WTC11 (cell line): ENCODE results near the gene NUDCD3. TPM values are rescaled to one million over a fixed set of nuclear protein-coding genes. Genes with fewer than 3 reads are reported as not detected.

Experiments
- ATAC-seq: fragments of 200-7000 bp; cut with Tn5 transposase; 2 replicates; pipeline ENCODE4 v1.10.0; 2021; ENCODE audit warnings: mild to moderate bottlenecking, moderate library complexity
- CTCF ChIA-PET: fragments of 300-600 bp; sonication (Branson Sonifier 250); formaldehyde crosslinking; loops from one replicate; lab custom pipeline; 2021; ENCODE audit warnings: antibody characterized with exemption; lab: Charles Lee
- POLR2A ChIA-PET: fragments of 350-600 bp; sonication (Branson Sonifier 250); formaldehyde crosslinking; loops from one replicate; lab custom pipeline; 2021; ENCODE audit warnings: antibody characterized with exemption; lab: Charles Lee
- DNase-seq: peaks from one replicate; pipeline ENCODE4 v3.0.0; 2021; ENCODE audit warnings: low spot score
- H3K27ac Mint-ChIP-seq: 2 replicates; pipeline ENCODE4 v1.8.0; 2021; ENCODE audit warnings: mixed read lengths
- H3K27me3 Mint-ChIP-seq: 2 replicates; pipeline ENCODE4 v1.8.0; 2021; ENCODE audit warnings: low read depth, mild to moderate bottlenecking, moderate library complexity, mixed read lengths
- H3K36me3 Mint-ChIP-seq: 2 replicates; pipeline ENCODE4 v1.8.0; 2021; ENCODE audit warnings: mixed read lengths
- H3K4me1 Mint-ChIP-seq: 2 replicates; pipeline ENCODE4 v1.8.0; 2022; ENCODE audit warnings: mixed read lengths
- H3K4me3 Mint-ChIP-seq: 2 replicates; pipeline ENCODE4 v1.8.0; 2021; ENCODE audit warnings: mild to moderate bottlenecking, moderate library complexity, mixed read lengths
- H3K9me3 Mint-ChIP-seq: 2 replicates; pipeline ENCODE4 v1.8.0; 2021; ENCODE audit warnings: mixed read lengths
- CBFB ChIP-seq: sonication (generic); formaldehyde crosslinking; IDR thresholded peaks from 2 replicates; pipeline ENCODE4 v1.8.1; 2022; ENCODE audit warnings: mild to moderate bottlenecking, low read depth, missing genetic modification reagents
- ELF4 ChIP-seq: sonication (generic); formaldehyde crosslinking; IDR thresholded peaks from 2 replicates; pipeline ENCODE4 v1.8.1; 2022; ENCODE audit warnings: low read depth, mild to moderate bottlenecking, moderate library complexity, missing genetic modification reagents
- EMX1 ChIP-seq: fragments of 250-450 bp; sonication (Bioruptor Pico); IDR thresholded peaks from 2 replicates; pipeline ENCODE4 v1.8.0; 2021; ENCODE audit warnings: mild to moderate bottlenecking
- ESRRA ChIP-seq: sonication (generic); formaldehyde crosslinking; IDR thresholded peaks from 2 replicates; pipeline ENCODE4 v1.8.1; 2022; ENCODE audit warnings: mild to moderate bottlenecking, missing genetic modification reagents, borderline replicate concordance
- FOXP1 ChIP-seq: sonication (generic); formaldehyde crosslinking; IDR thresholded peaks from 2 replicates; pipeline ENCODE4 v1.8.0; 2022; ENCODE audit warnings: missing genetic modification reagents, mild to moderate bottlenecking, moderate library complexity, borderline replicate concordance
- JUN ChIP-seq: sonication (generic); formaldehyde crosslinking; IDR thresholded peaks from 2 replicates; pipeline ENCODE4 v1.8.0; 2023; ENCODE audit warnings: mild to moderate bottlenecking, missing genetic modification reagents
- SMAD3 ChIP-seq: sonication (generic); formaldehyde crosslinking; IDR thresholded peaks from 2 replicates; pipeline ENCODE4 v1.8.0; 2022; ENCODE audit warnings: missing genetic modification reagents, mild to moderate bottlenecking, borderline replicate concordance
- TCF7 ChIP-seq: sonication (generic); formaldehyde crosslinking; IDR thresholded peaks from 2 replicates; pipeline ENCODE4 v1.8.0; 2022; ENCODE audit warnings: mild to moderate bottlenecking, low read depth, missing genetic modification reagents, moderate library complexity
- TEAD1 ChIP-seq: sonication (generic); formaldehyde crosslinking; IDR thresholded peaks from 2 replicates; pipeline ENCODE4 v1.8.0; 2022; ENCODE audit warnings: mild to moderate bottlenecking, missing genetic modification reagents
- TP53 ChIP-seq: sonication (generic); formaldehyde crosslinking; IDR thresholded peaks from 2 replicates; pipeline ENCODE4 v1.8.1; 2023; ENCODE audit warnings: mild to moderate bottlenecking, missing genetic modification reagents
- ZNF263 ChIP-seq: sonication (generic); formaldehyde crosslinking; IDR thresholded peaks from 2 replicates; pipeline ENCODE4 v1.8.1; 2022; ENCODE audit warnings: low read depth, mild to moderate bottlenecking, moderate library complexity, missing genetic modification reagents
- ZNF396 ChIP-seq: fragments of 250-450 bp; sonication (Bioruptor Pico); IDR thresholded peaks from 2 replicates; pipeline ENCODE4 v1.8.0; 2021; ENCODE audit warnings: mild to moderate bottlenecking, moderate library complexity, borderline replicate concordance
- total RNA-seq: library from RNA; stranded (reverse); gene quantifications from 3 replicates; pipeline ENCODE4 v1.2.3, GENCODE V29; 2021
- TF ChIP-seq, protein P1 (sequence below): sonication (generic); formaldehyde crosslinking; IDR thresholded peaks from 2 replicates; pipeline ENCODE4 v1.8.0; 2022; ENCODE audit warnings: missing genetic modification reagents
- TF ChIP-seq, protein P2 (sequence below): sonication (generic); formaldehyde crosslinking; IDR thresholded peaks from 2 replicates; pipeline ENCODE4 v1.8.1; 2023; ENCODE audit warnings: mild to moderate bottlenecking, missing genetic modification reagents
- TF ChIP-seq, protein P3 (sequence below): sonication (generic); formaldehyde crosslinking; IDR thresholded peaks from 2 replicates; pipeline ENCODE4 v1.8.0; 2023; ENCODE audit warnings: missing genetic modification reagents, mild to moderate bottlenecking, borderline replicate concordance
- TF ChIP-seq, protein P4 (sequence below): fragments of 200-600 bp; IDR thresholded peaks from 2 replicates; pipeline ENCODE4 v1.8.0; 2022; ENCODE audit warnings: antibody characterized with exemption
- TF ChIP-seq, protein P5 (sequence below): fragments of 250-450 bp; sonication (Bioruptor Pico); IDR thresholded peaks from 2 replicates; pipeline ENCODE4 v1.9.0; 2021; ENCODE audit warnings: moderate library complexity, mild to moderate bottlenecking, inconsistent platforms, borderline replicate concordance
- TF ChIP-seq, protein P6 (sequence below): sonication (generic); formaldehyde crosslinking; IDR thresholded peaks from 2 replicates; pipeline ENCODE4 v1.8.0; 2022; ENCODE audit warnings: mild to moderate bottlenecking, missing genetic modification reagents
- TF ChIP-seq, protein P7 (sequence below): sonication (generic); formaldehyde crosslinking; IDR thresholded peaks from 2 replicates; pipeline ENCODE4 v1.8.0; 2022; ENCODE audit warnings: mild to moderate bottlenecking, missing genetic modification reagents
- TF ChIP-seq, protein P8 (sequence below): sonication (generic); formaldehyde crosslinking; IDR thresholded peaks from 2 replicates; pipeline ENCODE4 v1.8.0; 2023; ENCODE audit warnings: missing genetic modification reagents

NUDCD3 gene
- total RNA-seq, 1 experiment from 2014 or later, result 71.8 TPM

DNA sequence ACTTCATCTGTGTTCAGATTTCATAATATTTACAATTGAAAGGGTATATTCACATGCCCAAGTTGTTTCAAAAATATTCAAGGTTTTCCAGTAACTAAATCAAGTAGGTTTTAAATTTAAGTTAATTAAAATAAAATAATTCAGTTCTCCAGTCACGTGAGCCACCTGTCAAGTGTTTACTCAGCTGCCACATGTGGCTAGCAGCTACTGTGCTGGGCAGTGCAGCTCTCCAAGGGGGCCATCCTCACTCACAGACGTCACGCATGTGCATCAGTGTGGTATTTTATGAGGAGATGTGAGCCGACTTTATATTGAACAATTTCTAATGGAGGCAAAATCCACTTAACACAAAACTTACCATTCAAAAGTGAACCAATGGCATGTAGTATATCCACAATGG lies 95.4 kb downstream of the NUDCD3 start (continued):
- TF ChIP-seq, protein P1, sequence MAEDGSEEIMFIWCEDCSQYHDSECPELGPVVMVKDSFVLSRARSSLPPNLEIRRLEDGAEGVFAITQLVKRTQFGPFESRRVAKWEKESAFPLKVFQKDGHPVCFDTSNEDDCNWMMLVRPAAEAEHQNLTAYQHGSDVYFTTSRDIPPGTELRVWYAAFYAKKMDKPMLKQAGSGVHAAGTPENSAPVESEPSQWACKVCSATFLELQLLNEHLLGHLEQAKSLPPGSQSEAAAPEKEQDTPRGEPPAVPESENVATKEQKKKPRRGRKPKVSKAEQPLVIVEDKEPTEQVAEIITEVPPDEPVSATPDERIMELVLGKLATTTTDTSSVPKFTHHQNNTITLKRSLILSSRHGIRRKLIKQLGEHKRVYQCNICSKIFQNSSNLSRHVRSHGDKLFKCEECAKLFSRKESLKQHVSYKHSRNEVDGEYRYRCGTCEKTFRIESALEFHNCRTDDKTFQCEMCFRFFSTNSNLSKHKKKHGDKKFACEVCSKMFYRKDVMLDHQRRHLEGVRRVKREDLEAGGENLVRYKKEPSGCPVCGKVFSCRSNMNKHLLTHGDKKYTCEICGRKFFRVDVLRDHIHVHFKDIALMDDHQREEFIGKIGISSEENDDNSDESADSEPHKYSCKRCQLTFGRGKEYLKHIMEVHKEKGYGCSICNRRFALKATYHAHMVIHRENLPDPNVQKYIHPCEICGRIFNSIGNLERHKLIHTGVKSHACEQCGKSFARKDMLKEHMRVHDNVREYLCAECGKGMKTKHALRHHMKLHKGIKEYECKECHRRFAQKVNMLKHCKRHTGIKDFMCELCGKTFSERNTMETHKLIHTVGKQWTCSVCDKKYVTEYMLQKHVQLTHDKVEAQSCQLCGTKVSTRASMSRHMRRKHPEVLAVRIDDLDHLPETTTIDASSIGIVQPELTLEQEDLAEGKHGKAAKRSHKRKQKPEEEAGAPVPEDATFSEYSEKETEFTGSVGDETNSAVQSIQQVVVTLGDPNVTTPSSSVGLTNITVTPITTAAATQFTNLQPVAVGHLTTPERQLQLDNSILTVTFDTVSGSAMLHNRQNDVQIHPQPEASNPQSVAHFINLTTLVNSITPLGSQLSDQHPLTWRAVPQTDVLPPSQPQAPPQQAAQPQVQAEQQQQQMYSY, result no peak
- TF ChIP-seq TCF7 (CRISPR knock-in tag) (no peak), CBFB (CRISPR knock-in tag) (no peak), EMX1 (CRISPR knock-in tag) (no peak), ELF4 (CRISPR knock-in tag) (no peak), TEAD1 (CRISPR knock-in tag) (no peak)
- TF ChIP-seq, protein P2, sequence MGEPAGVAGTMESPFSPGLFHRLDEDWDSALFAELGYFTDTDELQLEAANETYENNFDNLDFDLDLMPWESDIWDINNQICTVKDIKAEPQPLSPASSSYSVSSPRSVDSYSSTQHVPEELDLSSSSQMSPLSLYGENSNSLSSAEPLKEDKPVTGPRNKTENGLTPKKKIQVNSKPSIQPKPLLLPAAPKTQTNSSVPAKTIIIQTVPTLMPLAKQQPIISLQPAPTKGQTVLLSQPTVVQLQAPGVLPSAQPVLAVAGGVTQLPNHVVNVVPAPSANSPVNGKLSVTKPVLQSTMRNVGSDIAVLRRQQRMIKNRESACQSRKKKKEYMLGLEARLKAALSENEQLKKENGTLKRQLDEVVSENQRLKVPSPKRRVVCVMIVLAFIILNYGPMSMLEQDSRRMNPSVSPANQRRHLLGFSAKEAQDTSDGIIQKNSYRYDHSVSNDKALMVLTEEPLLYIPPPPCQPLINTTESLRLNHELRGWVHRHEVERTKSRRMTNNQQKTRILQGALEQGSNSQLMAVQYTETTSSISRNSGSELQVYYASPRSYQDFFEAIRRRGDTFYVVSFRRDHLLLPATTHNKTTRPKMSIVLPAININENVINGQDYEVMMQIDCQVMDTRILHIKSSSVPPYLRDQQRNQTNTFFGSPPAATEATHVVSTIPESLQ (CRISPR knock-in tag), result no peak
- TF ChIP-seq, protein P3, sequence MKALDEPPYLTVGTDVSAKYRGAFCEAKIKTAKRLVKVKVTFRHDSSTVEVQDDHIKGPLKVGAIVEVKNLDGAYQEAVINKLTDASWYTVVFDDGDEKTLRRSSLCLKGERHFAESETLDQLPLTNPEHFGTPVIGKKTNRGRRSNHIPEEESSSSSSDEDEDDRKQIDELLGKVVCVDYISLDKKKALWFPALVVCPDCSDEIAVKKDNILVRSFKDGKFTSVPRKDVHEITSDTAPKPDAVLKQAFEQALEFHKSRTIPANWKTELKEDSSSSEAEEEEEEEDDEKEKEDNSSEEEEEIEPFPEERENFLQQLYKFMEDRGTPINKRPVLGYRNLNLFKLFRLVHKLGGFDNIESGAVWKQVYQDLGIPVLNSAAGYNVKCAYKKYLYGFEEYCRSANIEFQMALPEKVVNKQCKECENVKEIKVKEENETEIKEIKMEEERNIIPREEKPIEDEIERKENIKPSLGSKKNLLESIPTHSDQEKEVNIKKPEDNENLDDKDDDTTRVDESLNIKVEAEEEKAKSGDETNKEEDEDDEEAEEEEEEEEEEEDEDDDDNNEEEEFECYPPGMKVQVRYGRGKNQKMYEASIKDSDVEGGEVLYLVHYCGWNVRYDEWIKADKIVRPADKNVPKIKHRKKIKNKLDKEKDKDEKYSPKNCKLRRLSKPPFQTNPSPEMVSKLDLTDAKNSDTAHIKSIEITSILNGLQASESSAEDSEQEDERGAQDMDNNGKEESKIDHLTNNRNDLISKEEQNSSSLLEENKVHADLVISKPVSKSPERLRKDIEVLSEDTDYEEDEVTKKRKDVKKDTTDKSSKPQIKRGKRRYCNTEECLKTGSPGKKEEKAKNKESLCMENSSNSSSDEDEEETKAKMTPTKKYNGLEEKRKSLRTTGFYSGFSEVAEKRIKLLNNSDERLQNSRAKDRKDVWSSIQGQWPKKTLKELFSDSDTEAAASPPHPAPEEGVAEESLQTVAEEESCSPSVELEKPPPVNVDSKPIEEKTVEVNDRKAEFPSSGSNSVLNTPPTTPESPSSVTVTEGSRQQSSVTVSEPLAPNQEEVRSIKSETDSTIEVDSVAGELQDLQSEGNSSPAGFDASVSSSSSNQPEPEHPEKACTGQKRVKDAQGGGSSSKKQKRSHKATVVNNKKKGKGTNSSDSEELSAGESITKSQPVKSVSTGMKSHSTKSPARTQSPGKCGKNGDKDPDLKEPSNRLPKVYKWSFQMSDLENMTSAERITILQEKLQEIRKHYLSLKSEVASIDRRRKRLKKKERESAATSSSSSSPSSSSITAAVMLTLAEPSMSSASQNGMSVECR, result no peak

DNA sequence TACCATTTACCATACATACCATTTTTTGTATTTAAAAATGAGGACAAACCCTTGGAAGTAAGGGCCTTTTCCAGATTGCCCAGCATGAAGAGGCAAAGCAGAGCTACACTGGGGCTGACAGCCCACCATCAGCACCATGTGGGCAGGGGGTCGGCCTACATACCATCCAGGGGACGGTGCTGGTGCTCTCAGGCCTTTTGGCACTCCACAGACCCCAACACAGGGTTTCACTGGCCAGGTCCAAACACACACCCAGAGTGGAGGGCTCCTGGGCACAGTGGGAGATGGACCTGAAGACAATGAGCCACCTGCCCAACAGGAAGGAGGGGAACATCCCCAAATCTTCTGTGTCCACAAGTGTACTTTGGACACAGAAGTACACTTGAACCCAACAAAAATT lies 95.8 kb downstream of the NUDCD3 start:
- H3K27me3 Mint-ChIP-seq, result no peaks in the 10 kb centered on the region
- H3K9me3 Mint-ChIP-seq, result no peaks in the 10 kb centered on the region
- no peak for DNase-seq
- H3K36me3 Mint-ChIP-seq, result peaks cover 15% of the 10 kb centered on the region
- POLR2A ChIA-PET, result no interaction called here
- CTCF ChIA-PET, result interaction anchor here (1.4 kb wide), 1 partner anchor 46 kb away, joined by 3 read pairs; no protein-coding TSS in a partner anchor
- no peak for ATAC-seq
- no peak overlapping the region for H3K27ac Mint-ChIP-seq
- no peaks in the 10 kb centered on the region for H3K4me1 Mint-ChIP-seq
- H3K4me3 Mint-ChIP-seq, result no peak overlapping the region
- TF ChIP-seq EMX1 (CRISPR knock-in tag) (no peak), ZNF263 (CRISPR knock-in tag) (no peak), SMAD3 (CRISPR knock-in tag) (no peak), ESRRA (CRISPR knock-in tag) (no peak), ZNF396 (CRISPR knock-in tag) (no peak), TP53 (CRISPR knock-in tag) (no peak), FOXP1 (CRISPR knock-in tag) (no peak), JUN (CRISPR knock-in tag) (no peak)
- TF ChIP-seq, protein P4, sequence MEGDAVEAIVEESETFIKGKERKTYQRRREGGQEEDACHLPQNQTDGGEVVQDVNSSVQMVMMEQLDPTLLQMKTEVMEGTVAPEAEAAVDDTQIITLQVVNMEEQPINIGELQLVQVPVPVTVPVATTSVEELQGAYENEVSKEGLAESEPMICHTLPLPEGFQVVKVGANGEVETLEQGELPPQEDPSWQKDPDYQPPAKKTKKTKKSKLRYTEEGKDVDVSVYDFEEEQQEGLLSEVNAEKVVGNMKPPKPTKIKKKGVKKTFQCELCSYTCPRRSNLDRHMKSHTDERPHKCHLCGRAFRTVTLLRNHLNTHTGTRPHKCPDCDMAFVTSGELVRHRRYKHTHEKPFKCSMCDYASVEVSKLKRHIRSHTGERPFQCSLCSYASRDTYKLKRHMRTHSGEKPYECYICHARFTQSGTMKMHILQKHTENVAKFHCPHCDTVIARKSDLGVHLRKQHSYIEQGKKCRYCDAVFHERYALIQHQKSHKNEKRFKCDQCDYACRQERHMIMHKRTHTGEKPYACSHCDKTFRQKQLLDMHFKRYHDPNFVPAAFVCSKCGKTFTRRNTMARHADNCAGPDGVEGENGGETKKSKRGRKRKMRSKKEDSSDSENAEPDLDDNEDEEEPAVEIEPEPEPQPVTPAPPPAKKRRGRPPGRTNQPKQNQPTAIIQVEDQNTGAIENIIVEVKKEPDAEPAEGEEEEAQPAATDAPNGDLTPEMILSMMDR, result no peak
- TF ChIP-seq, protein P5, sequence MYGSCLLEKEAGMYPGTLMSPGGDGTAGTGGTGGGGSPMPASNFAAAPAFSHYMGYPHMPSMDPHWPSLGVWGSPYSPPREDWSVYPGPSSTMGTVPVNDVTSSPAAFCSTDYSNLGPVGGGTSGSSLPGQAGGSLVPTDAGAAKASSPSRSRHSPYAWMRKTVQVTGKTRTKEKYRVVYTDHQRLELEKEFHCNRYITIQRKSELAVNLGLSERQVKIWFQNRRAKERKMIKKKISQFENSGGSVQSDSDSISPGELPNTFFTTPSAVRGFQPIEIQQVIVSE (CRISPR knock-in tag), result no peak
- TF ChIP-seq, protein P6, sequence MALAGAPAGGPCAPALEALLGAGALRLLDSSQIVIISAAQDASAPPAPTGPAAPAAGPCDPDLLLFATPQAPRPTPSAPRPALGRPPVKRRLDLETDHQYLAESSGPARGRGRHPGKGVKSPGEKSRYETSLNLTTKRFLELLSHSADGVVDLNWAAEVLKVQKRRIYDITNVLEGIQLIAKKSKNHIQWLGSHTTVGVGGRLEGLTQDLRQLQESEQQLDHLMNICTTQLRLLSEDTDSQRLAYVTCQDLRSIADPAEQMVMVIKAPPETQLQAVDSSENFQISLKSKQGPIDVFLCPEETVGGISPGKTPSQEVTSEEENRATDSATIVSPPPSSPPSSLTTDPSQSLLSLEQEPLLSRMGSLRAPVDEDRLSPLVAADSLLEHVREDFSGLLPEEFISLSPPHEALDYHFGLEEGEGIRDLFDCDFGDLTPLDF (CRISPR knock-in tag), result no peak
- TF ChIP-seq, protein P7, sequence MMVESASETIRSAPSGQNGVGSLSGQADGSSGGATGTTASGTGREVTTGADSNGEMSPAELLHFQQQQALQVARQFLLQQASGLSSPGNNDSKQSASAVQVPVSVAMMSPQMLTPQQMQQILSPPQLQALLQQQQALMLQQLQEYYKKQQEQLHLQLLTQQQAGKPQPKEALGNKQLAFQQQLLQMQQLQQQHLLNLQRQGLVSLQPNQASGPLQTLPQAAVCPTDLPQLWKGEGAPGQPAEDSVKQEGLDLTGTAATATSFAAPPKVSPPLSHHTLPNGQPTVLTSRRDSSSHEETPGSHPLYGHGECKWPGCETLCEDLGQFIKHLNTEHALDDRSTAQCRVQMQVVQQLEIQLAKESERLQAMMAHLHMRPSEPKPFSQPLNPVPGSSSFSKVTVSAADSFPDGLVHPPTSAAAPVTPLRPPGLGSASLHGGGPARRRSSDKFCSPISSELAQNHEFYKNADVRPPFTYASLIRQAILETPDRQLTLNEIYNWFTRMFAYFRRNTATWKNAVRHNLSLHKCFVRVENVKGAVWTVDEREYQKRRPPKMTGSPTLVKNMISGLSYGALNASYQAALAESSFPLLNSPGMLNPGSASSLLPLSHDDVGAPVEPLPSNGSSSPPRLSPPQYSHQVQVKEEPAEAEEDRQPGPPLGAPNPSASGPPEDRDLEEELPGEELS (CRISPR knock-in tag), result no peak
- TF ChIP-seq, protein P8, sequence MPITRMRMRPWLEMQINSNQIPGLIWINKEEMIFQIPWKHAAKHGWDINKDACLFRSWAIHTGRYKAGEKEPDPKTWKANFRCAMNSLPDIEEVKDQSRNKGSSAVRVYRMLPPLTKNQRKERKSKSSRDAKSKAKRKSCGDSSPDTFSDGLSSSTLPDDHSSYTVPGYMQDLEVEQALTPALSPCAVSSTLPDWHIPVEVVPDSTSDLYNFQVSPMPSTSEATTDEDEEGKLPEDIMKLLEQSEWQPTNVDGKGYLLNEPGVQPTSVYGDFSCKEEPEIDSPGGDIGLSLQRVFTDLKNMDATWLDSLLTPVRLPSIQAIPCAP (CRISPR knock-in tag), result no peak
